ENCODE data around the gene KCTD16. TPM values are rescaled to one million over a fixed set of nuclear protein-coding genes. Genes with fewer than 3 reads are reported as not detected.

The KCTD16 gene
- total RNA-seq, 4 donors from 2014 or later, result 0.03 TPM; not detected in 3

- H3K4me1 ChIP-seq, result no peaks in the 10 kb centered on the region
- no peak overlapping the region for H3K27ac ChIP-seq
- no peaks in the 10 kb centered on the region for H3K9me3 ChIP-seq
- TF ChIP-seq EP300 (IDR thresholded peaks at IDR 0.05) (no peak), POLR2AphosphoS5 (IDR thresholded peaks at IDR 0.05) (no peak), POLR2A (IDR thresholded peaks at IDR 0.05) (no peak)
- TF ChIP-seq, protein P1, sequence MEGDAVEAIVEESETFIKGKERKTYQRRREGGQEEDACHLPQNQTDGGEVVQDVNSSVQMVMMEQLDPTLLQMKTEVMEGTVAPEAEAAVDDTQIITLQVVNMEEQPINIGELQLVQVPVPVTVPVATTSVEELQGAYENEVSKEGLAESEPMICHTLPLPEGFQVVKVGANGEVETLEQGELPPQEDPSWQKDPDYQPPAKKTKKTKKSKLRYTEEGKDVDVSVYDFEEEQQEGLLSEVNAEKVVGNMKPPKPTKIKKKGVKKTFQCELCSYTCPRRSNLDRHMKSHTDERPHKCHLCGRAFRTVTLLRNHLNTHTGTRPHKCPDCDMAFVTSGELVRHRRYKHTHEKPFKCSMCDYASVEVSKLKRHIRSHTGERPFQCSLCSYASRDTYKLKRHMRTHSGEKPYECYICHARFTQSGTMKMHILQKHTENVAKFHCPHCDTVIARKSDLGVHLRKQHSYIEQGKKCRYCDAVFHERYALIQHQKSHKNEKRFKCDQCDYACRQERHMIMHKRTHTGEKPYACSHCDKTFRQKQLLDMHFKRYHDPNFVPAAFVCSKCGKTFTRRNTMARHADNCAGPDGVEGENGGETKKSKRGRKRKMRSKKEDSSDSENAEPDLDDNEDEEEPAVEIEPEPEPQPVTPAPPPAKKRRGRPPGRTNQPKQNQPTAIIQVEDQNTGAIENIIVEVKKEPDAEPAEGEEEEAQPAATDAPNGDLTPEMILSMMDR (IDR thresholded peaks at IDR 0.05), result no peak
- no peak overlapping the region for H3K4me3 ChIP-seq
- no peaks in the 10 kb centered on the region for H3K27me3 ChIP-seq
- H3K36me3 ChIP-seq, result no peaks in the 10 kb centered on the region
- DNase-seq (ENCODE audit: low spot score in 2 of 2), result no peak
These were observed 76.5 kb downstream of the KCTD16 start for GRCh38 chr5:144247131-144247530.

GRCh38 chr5:144248015-144248414 is 77.3 kb downstream of the KCTD16 start:
- no peak for DNase-seq (ENCODE audit: low spot score in 2 of 2)
- Histone ChIP-seq H3K36me3 (no peaks in the 10 kb centered on the region), H3K9me3 (no peaks in the 10 kb centered on the region), H3K27me3 (no peaks in the 10 kb centered on the region), H3K4me3 (no peak overlapping the region), H3K4me1 (no peaks in the 10 kb centered on the region), H3K27ac (no peak overlapping the region)
- 74% methylated on average over 2 of the region's 2 CpGs for WGBS
- TF ChIP-seq POLR2A (IDR thresholded peaks at IDR 0.05) (no peak), POLR2AphosphoS5 (IDR thresholded peaks at IDR 0.05) (no peak)
- TF ChIP-seq, protein P1 (IDR thresholded peaks at IDR 0.05), result no peak

DNA sequence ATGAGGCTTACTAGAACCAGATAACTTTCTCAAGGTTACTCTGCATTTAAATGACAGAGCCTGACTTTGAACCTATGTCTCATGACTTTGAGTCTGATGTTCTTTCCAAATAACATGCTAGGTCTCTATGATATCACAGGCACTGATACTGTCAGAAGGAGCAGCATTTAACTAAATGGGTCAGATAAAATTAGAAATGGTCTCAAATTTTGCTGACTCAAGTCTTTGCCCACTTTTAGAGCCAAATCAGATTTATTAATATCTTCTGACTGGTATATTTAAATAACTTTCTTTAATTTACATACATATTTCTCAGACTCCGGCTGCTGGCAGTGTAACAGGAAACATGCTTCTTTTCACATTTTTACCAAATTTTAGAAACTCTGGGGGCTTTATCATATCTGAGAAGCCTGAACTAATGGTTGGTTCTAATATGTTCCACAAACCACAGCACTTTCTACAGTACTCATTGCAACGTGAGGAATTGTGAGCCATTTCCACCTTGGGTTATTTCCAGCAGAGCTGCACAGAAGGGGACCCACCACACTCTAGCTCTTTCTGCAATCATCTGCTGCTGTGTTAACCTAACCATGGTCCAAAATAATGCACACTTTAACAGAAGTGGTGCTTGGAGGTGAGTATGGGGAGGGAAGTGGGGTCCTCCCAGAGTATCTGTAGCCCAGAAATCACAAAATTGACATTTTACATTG is 79.2 kb downstream of the KCTD16 start:
- no peaks in the 10 kb centered on the region for H3K4me1 ChIP-seq
- no peaks in the 10 kb centered on the region for H3K36me3 ChIP-seq
- no peaks in the 10 kb centered on the region for H3K27me3 ChIP-seq
- 35% methylated on average over 2 of the region's 2 CpGs for WGBS
- H3K27ac ChIP-seq, result no peak overlapping the region
- DNase-seq (ENCODE audit: low spot score in 2 of 2), result no peak
- H3K9me3 ChIP-seq, result no peaks in the 10 kb centered on the region
- TF ChIP-seq POLR2AphosphoS5 (IDR thresholded peaks at IDR 0.05) (no peak), POLR2A (IDR thresholded peaks at IDR 0.05) (no peak)
- no peak overlapping the region for H3K4me3 ChIP-seq

DNA sequence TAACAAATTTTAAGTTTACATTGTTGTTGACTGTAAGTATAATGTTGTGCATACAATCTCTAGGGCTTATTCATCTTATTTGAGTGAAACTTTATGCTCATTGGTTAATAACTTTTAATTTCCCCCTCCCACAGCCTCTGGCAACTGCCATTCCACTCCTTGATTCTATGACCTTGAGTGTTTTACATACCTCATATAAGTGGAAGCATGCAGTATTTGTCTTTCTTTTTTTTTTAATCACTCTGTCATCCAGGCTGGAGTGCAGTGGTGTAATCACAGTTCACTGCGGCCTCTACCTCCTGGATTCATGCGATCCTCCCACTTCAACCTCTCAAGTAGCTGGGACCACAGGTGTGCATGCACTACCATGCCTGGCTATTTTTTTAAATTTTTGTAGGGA is 83.9 kb downstream of the KCTD16 start:
- Histone ChIP-seq H3K27me3 (no peaks in the 10 kb centered on the region), H3K27ac (no peak overlapping the region), H3K9me3 (no peaks in the 10 kb centered on the region), H3K36me3 (no peaks in the 10 kb centered on the region), H3K4me1 (no peaks in the 10 kb centered on the region), H3K4me3 (no peak overlapping the region)
- WGBS, result 92% methylated on average over 2 of the region's 2 CpGs
- no peak for DNase-seq (ENCODE audit: low spot score in 2 of 2)
- TF ChIP-seq POLR2A (IDR thresholded peaks at IDR 0.05), result no peak
- TF ChIP-seq, protein P1 (IDR thresholded peaks at IDR 0.05), result no peak
- TF ChIP-seq POLR2AphosphoS5 (IDR thresholded peaks at IDR 0.05), result no peak
- TF ChIP-seq EP300 (IDR thresholded peaks at IDR 0.05), result no peak

DNA sequence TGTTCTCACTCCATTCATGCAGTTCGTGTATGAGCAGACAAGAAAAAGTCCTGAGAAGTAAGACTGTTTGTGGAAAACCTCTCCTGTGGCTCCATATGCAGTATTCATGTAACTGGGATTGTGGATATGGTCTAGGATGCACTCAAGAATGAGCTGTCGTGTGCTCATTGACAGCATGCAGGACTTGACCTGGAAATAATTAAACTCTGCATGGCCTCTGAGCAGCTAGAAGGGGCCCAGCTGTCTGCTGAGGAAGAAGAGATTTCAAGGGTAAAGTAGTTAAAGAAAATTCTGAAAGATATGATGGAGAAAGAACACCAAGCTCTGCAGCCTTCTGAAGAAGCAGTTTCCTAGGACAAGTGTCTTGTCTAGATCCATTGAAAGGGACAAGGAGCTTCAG is 89.4 kb downstream of the KCTD16 start:
- H3K4me3 ChIP-seq, result no peak overlapping the region
- no peaks in the 10 kb centered on the region for H3K36me3 ChIP-seq
- H3K27ac ChIP-seq, result no peak overlapping the region
- no peaks in the 10 kb centered on the region for H3K27me3 ChIP-seq
- 48% methylated on average over 2 of the region's 2 CpGs for WGBS
- TF ChIP-seq POLR2AphosphoS5 (IDR thresholded peaks at IDR 0.05) (no peak), EP300 (IDR thresholded peaks at IDR 0.05) (no peak), POLR2A (IDR thresholded peaks at IDR 0.05) (no peak)
- TF ChIP-seq, protein P1 (IDR thresholded peaks at IDR 0.05), result no peak
- H3K4me1 ChIP-seq, result no peaks in the 10 kb centered on the region
- H3K9me3 ChIP-seq, result no peaks in the 10 kb centered on the region
- no peak for DNase-seq (ENCODE audit: low spot score in 2 of 2)

Measured in suprapubic skin (tissue), 4 donors.